Natural killer cell (primary cell): Measurements from ENCODE around the gene CD180. TPM values are rescaled to one million over a fixed set of nuclear protein-coding genes. Genes with fewer than 3 reads are reported as not detected.

Experiments
- ATAC-seq, 3 donors: fragments of 150-1000 bp in 2 of 3; fragments of 200-7000 bp in 1 of 3; cut with Tn5 transposase; 1 replicate in 1 of 3; 2 replicates in 2 of 3; pipeline ENCODE4 v1.10.0; 2021; ENCODE audit warnings: mild to moderate bottlenecking in 2 of 3, moderate library complexity in 2 of 3
- DNase-seq, 2 donors: peaks; one replicate each; pipeline versions ENCODE4 v3.0.0 to v3.0.0-alpha.2; 2013 to 2021; ENCODE audit warnings: mixed read lengths in 1 of 2
- H3K27ac ChIP-seq: one replicate; pipeline ENCODE4 v1.5.1; 2013; ENCODE audit warnings: mild to moderate bottlenecking, low read length
- H3K27me3 ChIP-seq: one replicate; pipeline ENCODE4 v1.6.1; 2013; ENCODE audit warnings: low read length; ENCODE audit not compliant: control insufficient read depth, insufficient read depth
- H3K36me3 ChIP-seq: one replicate; pipeline ENCODE4 v1.6.1; 2013; ENCODE audit warnings: low read length; ENCODE audit not compliant: control insufficient read depth, insufficient read depth
- H3K4me1 ChIP-seq: one replicate; pipeline ENCODE4 v1.6.1; 2013; ENCODE audit warnings: low read length; ENCODE audit not compliant: control insufficient read depth, insufficient read depth
- H3K4me3 ChIP-seq: one replicate; pipeline ENCODE4 v1.5.1; 2013; ENCODE audit warnings: low read length
- H3K9me3 ChIP-seq: one replicate; pipeline ENCODE4 v1.6.1; 2013; ENCODE audit warnings: low read length; ENCODE audit not compliant: control insufficient read depth, insufficient read depth
- H3K27ac Mint-ChIP-seq, 2 donors: one replicate each; pipeline ENCODE4 v1.8.0; 2022; ENCODE audit warnings: mild to moderate bottlenecking in 2 of 2, mixed read lengths in 2 of 2, moderate library complexity in 1 of 2
- H3K27me3 Mint-ChIP-seq, 2 donors: one replicate each; pipeline ENCODE4 v1.8.0; 2022; ENCODE audit warnings: low read depth in 2 of 2, mixed read lengths in 2 of 2
- H3K36me3 Mint-ChIP-seq: one replicate; pipeline ENCODE4 v1.8.0; 2022; ENCODE audit warnings: mixed read lengths
- H3K4me1 Mint-ChIP-seq, 2 donors: one replicate each; pipeline ENCODE4 v1.8.0; 2022; ENCODE audit warnings: mixed read lengths in 2 of 2
- H3K4me3 Mint-ChIP-seq: one replicate; pipeline ENCODE4 v1.8.0; 2022; ENCODE audit warnings: mild to moderate bottlenecking, moderate library complexity, mixed read lengths
- H3K9me3 Mint-ChIP-seq, 2 donors: one replicate each; pipeline ENCODE4 v1.8.0; 2022; ENCODE audit warnings: mixed read lengths in 2 of 2
- CTCF ChIP-seq: fragments of 200-600 bp; IDR thresholded peaks from one replicate; pipeline ENCODE4 v1.8.0; 2022; ENCODE audit warnings: antibody characterized with exemption
- WGBS: methylation state at CpG from one replicate; pipeline ENCODE4 v1.1.7; 2013; ENCODE audit warnings: missing lambda C conversion rate; ENCODE audit not compliant: insufficient coverage; 5-methylcytosine and 5-hydroxymethylcytosine counted together
- intact Hi-C: fragments of 100-400 bp; cut with micrococcal nuclease; formaldehyde crosslinking; loops from one replicate; pipeline ENCODE4 v1.14.2; 2022
- total RNA-seq, 4 donors: library from RNA; stranded (reverse); fragments of 120-200 nt in 1 of 4; gene quantifications; one replicate each; pipeline versions ENCODE4 v1.2.3 to v1.2.4, GENCODE V29; 2013 to 2022

Gene CD180
- total RNA-seq, 3 donors from 2014 or later (not counting 1 experiment from before 2014, with no cell fraction given) = 0.34 to 1.2 (median 1.1) TPM

DNA sequence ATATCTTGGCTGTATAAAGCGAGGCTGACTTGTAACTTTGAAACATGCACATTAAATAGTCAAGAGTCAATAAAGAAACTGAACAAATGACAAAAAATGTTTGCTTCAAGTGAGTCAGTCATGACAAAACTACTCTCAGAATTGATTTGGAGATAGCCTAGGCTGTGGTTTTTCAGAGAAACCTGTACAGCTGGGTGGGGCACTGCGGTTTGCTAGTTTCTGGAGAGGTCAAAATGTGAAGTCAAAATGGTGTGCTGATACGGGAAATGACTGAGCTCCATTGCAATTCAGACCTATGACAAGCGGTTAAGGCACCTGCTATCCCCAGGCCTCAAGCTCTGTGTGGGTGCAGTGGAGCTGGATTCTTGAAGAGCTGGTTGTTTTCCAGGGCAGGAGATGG lies 10.3 kb upstream of the CD180 start:
- peak overlapping the region; percentile 77 for H3K27ac ChIP-seq

DNA sequence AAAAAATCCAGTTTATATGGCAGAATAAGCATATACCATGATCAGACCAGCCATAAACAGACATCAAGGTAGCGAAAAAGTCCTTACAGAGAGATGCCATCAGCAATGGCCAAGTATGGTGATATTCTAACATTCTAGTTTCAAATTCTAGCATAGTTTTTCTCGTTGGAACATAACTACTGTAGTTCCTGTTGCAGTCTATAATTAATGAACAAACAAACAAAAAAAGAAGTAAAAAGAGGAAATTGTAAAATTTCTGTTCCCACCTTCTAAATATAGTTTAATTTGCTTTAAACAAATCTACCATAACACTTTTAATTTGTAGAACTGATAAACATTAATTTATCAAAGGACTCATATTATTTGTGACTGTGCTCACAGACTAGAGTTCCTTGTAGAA lies 9.9 kb upstream of the CD180 start:
- Mint-ChIP-seq H3K36me3 (no peaks in the 10 kb centered on the region), H3K4me3 (peak overlapping the region; percentile 74), H3K27ac (peak overlapping the region; percentile 84 to 88), H3K4me1 (peaks cover 44% of the 10 kb centered on the region in 2 donors), H3K9me3 (no peaks in the 10 kb centered on the region), H3K27me3 (no peaks in the 10 kb centered on the region)
- no peaks in the 10 kb centered on the region for H3K36me3 ChIP-seq
- intact Hi-C loops = loop anchor here (5.0 kb wide), 1 partner anchor 899 kb away; no protein-coding TSS in a partner anchor
- ATAC-seq = no peak
- no peak for DNase-seq
- no peaks in the 10 kb centered on the region for H3K9me3 ChIP-seq
- no peak for TF ChIP-seq CTCF
- H3K27ac ChIP-seq = peak overlapping the region; percentile 77
- no peaks in the 10 kb centered on the region for H3K27me3 ChIP-seq
- peaks cover 54% of the 10 kb centered on the region for H3K4me1 ChIP-seq
- WGBS = 77% methylated on average over 1 of the region's 2 CpGs
- no peak overlapping the region for H3K4me3 ChIP-seq

More for the DNA sequence above, 10.3 kb upstream of the CD180 start:
- Mint-ChIP-seq H3K4me1 (peaks cover 44% of the 10 kb centered on the region in 2 donors), H3K27me3 (no peaks in the 10 kb centered on the region), H3K36me3 (no peaks in the 10 kb centered on the region), H3K9me3 (no peaks in the 10 kb centered on the region), H3K4me3 (peak overlapping the region; percentile 74), H3K27ac (peak overlapping the region; percentile 84 to 88)
- Histone ChIP-seq H3K27me3 (no peaks in the 10 kb centered on the region), H3K4me1 (peaks cover 53% of the 10 kb centered on the region), H3K9me3 (no peaks in the 10 kb centered on the region), H3K4me3 (no peak overlapping the region), H3K36me3 (no peaks in the 10 kb centered on the region)
- intact Hi-C loops = loop anchor here (5.0 kb wide), 1 partner anchor 900 kb away; no protein-coding TSS in a partner anchor
- TF ChIP-seq CTCF = no peak
- peak in 1 of 2 donors; percentile 90 for DNase-seq
- WGBS = 1% methylated on average over 4 of the region's 4 CpGs
- peak; percentile 66 to 82 (median 77) for ATAC-seq

DNA sequence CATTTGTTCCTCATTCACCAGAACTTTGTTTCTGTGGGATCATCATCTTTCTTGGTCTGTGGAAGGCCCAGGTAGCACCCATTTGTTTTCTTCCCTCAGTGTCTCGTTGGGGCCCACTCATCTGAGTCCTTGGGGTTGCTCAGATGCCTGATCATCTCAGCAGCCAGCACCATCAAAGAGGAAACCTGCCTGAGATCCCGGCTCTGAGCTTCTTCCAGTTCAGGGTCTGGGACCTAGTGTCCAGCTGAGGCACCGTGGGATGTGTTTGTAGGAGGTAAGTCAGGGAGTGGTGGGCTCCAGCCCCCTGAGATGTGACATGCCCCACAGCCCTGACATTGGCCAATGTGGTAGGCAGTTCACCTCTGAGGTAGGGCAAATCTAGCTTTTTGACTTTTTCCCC lies 9.4 kb upstream of the CD180 start:
- TF ChIP-seq CTCF = no peak
- Mint-ChIP-seq H3K27me3 (no peaks in the 10 kb centered on the region), H3K9me3 (no peaks in the 10 kb centered on the region), H3K27ac (peak overlapping the region; percentile 84 to 88), H3K4me3 (peak overlapping the region; percentile 74), H3K36me3 (no peaks in the 10 kb centered on the region), H3K4me1 (peaks cover 46% of the 10 kb centered on the region in 2 donors)
- peak overlapping the region; percentile 77 for H3K27ac ChIP-seq
- H3K27me3 ChIP-seq = no peaks in the 10 kb centered on the region
- no peak for DNase-seq
- intact Hi-C loops = loop anchor here (5.0 kb wide), 1 partner anchor 899 kb away; no protein-coding TSS in a partner anchor
- no peaks in the 10 kb centered on the region for H3K9me3 ChIP-seq
- H3K4me1 ChIP-seq = peaks cover 54% of the 10 kb centered on the region
- no peak for ATAC-seq
- WGBS = 72% methylated on average over 3 of the region's 3 CpGs
- no peak overlapping the region for H3K4me3 ChIP-seq
- H3K36me3 ChIP-seq = no peaks in the 10 kb centered on the region

- Mint-ChIP-seq H3K4me3 (peak overlapping the region; percentile 45), H3K36me3 (no peaks in the 10 kb centered on the region), H3K9me3 (no peaks in the 10 kb centered on the region), H3K27ac (peak overlapping the region; percentile 84 to 88), H3K27me3 (no peaks in the 10 kb centered on the region), H3K4me1 (peaks cover 54 to 57% of the 10 kb centered on the region in 2 donors)
- no peaks in the 10 kb centered on the region for H3K9me3 ChIP-seq
- no peak for TF ChIP-seq CTCF
- peak overlapping the region; percentile 77 for H3K27ac ChIP-seq
- peaks cover 64% of the 10 kb centered on the region for H3K4me1 ChIP-seq
- no peak overlapping the region for H3K4me3 ChIP-seq
- WGBS = 73% methylated on average over 2 of the region's 5 CpGs
- intact Hi-C loops = loop anchor here (5.0 kb wide), 1 partner anchor 898 kb away; no protein-coding TSS in a partner anchor
- DNase-seq = no peak
- no peaks in the 10 kb centered on the region for H3K36me3 ChIP-seq
- no peaks in the 10 kb centered on the region for H3K27me3 ChIP-seq
- no peak for ATAC-seq
Observed at GRCh38 chr5:67204821-67205220, 8.2 kb upstream of the CD180 start.
